Liver (tissue), 3 donors: ENCODE measurements around the gene NNT.

Experiments
- CTCF ChIP-seq: fragments of 150-350 bp; IDR thresholded peaks from 2 replicates; pipeline ENCODE4 v1.5.1; 2017; ENCODE audit warnings: improper control_type of control experiment, low read depth, low read length; ENCODE audit not compliant: missing input control
- EGR1 ChIP-seq, 2 donors: IDR thresholded peaks; 2 replicates each; pipeline ENCODE4 v1.6.1; 2016 to 2018; ENCODE audit warnings: antibody characterized with exemption in 2 of 2, low read depth in 2 of 2
- FOXA1 ChIP-seq: IDR thresholded peaks from 2 replicates; pipeline ENCODE4 v1.6.1; 2016; ENCODE audit warnings: antibody characterized with exemption
- HNF4A ChIP-seq, 2 donors: conservative IDR thresholded peaks; 2 replicates each; pipeline ENCODE4 v1.6.1; 2016; ENCODE audit warnings: antibody characterized with exemption in 2 of 2, mild to moderate bottlenecking in 2 of 2
- RAD21 ChIP-seq, 2 donors: IDR thresholded peaks; 2 replicates each; pipeline ENCODE4 v1.6.1; 2016; ENCODE audit warnings: antibody characterized with exemption in 2 of 2, mild to moderate bottlenecking in 2 of 2
- RXRA ChIP-seq, 2 donors: IDR thresholded peaks; 2 replicates each; pipeline ENCODE4 v1.6.1; 2017 to 2018; ENCODE audit warnings: antibody characterized with exemption in 2 of 2, mild to moderate bottlenecking in 1 of 2
- SP1 ChIP-seq: IDR thresholded peaks from 2 replicates; pipeline ENCODE4 v1.6.1; 2018; ENCODE audit warnings: antibody characterized with exemption, mild to moderate bottlenecking
- TAF1 ChIP-seq: conservative IDR thresholded peaks from 2 replicates; pipeline ENCODE4 v1.6.1; 2016; ENCODE audit warnings: antibody characterized with exemption, mild to moderate bottlenecking
- ZBTB33 ChIP-seq: IDR thresholded peaks from 2 replicates; pipeline ENCODE4 v1.6.1; 2016; ENCODE audit warnings: antibody characterized with exemption
- TF ChIP-seq, protein P1 (sequence below): IDR thresholded peaks from 2 replicates; pipeline ENCODE4 v1.6.1; 2016; ENCODE audit warnings: antibody characterized with exemption, mild to moderate bottlenecking
- TF ChIP-seq, protein P2 (sequence below): IDR thresholded peaks from 2 replicates; pipeline ENCODE4 v1.6.1; 2016; ENCODE audit warnings: antibody characterized with exemption
- donor health status: healthy.
- donor health status: healthy.

GRCh38 chr5:43588842-43589241, 14.1 kb upstream of the NNT start:
- no peak for TF ChIP-seq CTCF
- no peak for TF ChIP-seq RXRA (IDR thresholded peaks at IDR 0.05)
- TF ChIP-seq RAD21 (IDR thresholded peaks at IDR 0.05): no peak
- no peak for TF ChIP-seq EGR1 (IDR thresholded peaks at IDR 0.05; ENCODE audit: low read depth in 2 of 2)
- TF ChIP-seq HNF4A (conservative IDR thresholded peaks at IDR 0.05): no peak
- TF ChIP-seq TAF1: no peak
- TF ChIP-seq SP1: no peak
- TF ChIP-seq, protein P1, sequence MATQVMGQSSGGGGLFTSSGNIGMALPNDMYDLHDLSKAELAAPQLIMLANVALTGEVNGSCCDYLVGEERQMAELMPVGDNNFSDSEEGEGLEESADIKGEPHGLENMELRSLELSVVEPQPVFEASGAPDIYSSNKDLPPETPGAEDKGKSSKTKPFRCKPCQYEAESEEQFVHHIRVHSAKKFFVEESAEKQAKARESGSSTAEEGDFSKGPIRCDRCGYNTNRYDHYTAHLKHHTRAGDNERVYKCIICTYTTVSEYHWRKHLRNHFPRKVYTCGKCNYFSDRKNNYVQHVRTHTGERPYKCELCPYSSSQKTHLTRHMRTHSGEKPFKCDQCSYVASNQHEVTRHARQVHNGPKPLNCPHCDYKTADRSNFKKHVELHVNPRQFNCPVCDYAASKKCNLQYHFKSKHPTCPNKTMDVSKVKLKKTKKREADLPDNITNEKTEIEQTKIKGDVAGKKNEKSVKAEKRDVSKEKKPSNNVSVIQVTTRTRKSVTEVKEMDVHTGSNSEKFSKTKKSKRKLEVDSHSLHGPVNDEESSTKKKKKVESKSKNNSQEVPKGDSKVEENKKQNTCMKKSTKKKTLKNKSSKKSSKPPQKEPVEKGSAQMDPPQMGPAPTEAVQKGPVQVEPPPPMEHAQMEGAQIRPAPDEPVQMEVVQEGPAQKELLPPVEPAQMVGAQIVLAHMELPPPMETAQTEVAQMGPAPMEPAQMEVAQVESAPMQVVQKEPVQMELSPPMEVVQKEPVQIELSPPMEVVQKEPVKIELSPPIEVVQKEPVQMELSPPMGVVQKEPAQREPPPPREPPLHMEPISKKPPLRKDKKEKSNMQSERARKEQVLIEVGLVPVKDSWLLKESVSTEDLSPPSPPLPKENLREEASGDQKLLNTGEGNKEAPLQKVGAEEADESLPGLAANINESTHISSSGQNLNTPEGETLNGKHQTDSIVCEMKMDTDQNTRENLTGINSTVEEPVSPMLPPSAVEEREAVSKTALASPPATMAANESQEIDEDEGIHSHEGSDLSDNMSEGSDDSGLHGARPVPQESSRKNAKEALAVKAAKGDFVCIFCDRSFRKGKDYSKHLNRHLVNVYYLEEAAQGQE: no peak
- TF ChIP-seq, protein P2, sequence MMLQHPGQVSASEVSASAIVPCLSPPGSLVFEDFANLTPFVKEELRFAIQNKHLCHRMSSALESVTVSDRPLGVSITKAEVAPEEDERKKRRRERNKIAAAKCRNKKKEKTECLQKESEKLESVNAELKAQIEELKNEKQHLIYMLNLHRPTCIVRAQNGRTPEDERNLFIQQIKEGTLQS: no peak
- no peak for TF ChIP-seq FOXA1
- TF ChIP-seq ZBTB33: no peak
